NCI-H526 (cell line): ENCODE data around the gene LIG4.

ENCODE experiments used
- DNase-seq, 2 experiments: peaks; one replicate each; lab custom pipeline; 2025; lab: John Stamatoyannopoulos, UW

Gene LIG4

DNA sequence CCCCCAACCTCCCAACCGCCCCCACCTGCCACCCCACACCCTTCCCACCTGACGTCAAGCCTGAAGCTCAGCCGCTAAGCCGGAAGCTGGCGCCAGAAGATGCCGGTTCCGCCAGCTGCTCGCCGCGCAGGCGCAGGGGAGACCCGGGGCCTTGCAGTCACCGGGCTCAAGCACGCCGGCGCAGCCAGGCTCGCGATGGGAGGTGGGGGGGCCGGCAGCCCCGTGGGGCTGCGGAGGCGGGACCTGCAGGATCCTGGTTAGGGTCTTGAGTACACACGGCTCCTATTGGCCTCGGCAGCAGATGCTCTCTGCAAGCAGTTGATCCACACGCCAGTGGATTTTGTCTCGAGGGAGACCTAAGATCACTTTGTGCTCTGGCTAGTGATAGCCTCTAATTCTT is at the start of gene LIG4:
LIG4 (minus strand) TSS at position 101 of the 400 bp plus-strand sequence. CDS start 4,268 bp downstream, outside the sequence.
- DNase-seq, result peak; percentile 86 to 98

DNA sequence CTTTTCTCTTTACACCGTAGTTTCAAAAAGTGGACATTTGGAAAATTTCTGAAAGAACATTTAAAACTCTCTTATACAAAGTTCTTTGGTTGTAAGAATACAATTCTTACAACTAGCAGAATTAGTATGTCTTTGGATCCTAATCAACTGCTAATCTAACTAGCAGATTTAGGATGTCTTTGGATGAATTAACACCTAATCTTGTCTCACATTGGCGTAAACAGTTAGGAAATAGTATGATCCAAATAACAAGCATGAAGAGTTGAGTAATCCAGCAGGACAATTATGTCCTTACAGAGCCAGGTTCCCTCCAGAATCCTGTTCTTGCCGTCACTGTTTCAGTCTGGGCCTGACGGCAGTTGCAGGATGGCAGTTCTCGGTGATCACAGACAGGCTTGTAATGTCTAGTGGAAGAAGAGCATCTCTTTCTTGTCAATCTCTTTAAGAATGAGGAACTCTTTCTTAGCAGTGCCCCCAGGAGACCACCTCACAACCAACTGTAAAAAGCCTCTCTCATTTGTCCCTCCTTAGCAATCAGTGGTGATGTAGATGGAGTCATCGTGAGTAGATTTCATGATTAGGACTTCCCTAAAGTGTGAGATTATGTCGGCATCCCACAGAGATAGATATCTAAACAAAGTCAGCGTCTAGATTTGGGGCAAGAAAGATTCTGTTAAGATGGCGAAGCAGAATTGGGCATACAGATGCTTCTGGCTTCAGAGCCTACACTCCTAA is 48.5 kb upstream of the LIG4 start:
- no peak for DNase-seq

DNA sequence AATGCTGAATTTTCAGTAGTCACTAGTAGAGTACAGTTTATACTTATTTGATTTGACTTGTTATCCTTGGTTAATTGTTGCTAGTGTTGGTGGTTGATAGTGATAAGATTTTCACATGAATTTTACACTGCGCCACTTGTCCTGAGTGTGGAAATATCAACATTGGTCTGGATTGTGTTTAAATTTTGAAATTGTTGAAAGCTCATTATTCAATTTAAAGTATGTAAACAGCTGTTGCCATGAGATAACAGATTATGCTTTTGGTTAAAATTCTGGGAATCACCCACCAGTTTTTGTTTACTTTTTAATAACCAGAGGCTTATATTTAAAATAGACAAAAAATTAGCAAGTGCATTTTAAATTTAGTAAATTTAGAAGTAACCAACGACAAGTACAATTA is 41.9 kb upstream of the LIG4 start:
- no peak for DNase-seq

DNA sequence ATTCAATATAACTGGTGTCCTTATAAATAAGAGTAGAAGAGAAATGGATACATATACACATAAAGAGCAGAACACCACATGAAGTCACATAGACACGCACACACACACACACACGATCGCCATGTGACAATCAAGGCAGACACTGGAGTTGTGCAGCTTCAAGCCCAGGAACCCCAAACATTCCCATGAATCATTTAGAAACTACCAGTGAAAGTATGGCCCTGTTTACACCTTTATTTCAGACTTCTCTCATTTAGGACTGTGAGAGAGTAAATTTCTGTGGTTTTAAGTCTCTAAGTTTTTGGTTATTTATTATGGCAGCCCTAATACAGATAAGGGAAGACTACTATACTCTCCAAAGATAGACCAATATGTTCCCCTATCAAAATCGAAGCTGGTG is 33.8 kb upstream of the LIG4 start:
- DNase-seq, result no peak

DNA sequence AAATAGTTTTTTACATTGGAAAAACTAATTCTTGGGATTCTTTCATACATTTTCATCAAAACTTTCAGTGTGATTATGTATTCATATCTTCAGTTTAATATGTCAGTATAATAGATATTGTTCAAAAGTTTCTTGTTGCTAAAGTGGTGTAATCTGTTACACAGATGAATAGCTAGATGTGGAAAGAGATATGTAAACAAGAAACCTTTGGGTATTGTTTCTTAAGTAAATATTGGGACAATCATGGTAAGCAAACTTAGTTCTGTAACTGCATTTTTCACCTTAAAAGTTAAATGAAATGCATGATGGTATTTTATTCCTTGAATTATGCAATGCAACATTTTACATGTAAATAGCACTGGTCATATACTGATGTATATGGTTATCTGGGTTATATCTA is 15.0 kb upstream of the LIG4 start:
- no peak for DNase-seq

DNA sequence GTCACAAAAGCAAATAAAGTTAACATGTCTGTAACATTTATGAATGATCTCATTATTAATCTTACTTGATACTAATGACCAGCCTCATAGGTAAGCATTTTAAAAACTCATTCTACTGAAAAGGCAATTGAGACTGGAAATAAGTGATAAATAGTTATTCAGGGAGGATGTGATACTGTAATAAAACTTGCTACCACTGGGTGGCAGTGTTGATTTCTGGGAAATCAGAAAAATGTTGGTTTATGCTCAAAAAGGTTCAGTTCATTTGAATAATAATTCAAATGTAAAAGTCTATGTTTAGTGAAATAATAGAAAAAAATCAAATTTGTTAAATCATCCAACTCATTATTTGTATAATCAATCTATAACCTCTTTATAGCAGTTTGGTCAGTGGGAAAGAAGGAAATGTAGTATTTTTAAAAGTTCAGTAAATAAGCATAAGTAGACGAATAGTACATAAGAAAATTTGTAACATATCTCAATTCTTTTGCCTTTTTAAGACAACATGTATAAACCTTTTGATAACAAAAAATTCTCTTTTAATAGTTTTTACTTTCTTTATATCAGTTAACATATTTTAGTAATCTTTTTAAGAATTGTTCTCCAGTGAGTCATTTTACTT is 12.4 kb upstream of the LIG4 start:
- peak in 1 of 2 experiments; percentile 29 for DNase-seq

DNA sequence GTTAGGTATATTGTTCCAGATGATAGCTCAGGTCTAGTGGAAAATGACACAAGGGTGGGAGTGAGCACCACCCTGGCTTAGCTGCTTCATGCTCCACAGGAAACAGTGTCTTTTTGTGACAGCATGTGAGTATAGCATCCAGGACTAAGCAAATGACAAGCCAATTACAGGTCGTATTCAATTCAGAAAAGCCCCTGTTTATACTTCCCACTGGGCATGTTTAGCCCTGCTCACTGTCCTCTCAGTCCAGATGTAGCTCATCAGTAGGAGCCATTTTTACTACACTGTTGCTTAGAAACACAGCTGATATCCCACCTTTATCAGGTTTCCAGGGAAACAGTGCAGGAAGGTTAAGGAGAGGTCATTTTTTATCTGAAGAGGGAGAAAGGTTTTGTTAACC is 10.8 kb upstream of the LIG4 start:
- no peak for DNase-seq

DNA sequence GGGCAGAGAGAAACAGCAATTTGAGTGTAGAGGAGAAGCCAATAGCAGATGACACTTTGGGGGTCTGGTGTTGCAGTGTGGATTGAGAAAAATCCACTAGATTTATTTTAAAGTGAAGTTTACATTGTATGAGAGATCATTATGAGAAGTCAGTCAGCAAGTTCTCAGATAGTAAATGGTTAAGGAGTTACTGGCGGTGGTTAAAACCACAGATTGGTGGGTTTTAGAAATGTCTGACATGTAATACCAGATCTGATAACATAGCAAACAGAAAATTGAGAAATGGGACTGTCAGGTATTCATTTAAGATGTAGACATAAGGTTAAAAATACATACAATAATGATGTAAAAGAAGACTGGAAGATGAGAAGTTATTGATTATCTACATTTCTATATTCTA is 10.1 kb upstream of the LIG4 start:
- DNase-seq, result no peak

DNA sequence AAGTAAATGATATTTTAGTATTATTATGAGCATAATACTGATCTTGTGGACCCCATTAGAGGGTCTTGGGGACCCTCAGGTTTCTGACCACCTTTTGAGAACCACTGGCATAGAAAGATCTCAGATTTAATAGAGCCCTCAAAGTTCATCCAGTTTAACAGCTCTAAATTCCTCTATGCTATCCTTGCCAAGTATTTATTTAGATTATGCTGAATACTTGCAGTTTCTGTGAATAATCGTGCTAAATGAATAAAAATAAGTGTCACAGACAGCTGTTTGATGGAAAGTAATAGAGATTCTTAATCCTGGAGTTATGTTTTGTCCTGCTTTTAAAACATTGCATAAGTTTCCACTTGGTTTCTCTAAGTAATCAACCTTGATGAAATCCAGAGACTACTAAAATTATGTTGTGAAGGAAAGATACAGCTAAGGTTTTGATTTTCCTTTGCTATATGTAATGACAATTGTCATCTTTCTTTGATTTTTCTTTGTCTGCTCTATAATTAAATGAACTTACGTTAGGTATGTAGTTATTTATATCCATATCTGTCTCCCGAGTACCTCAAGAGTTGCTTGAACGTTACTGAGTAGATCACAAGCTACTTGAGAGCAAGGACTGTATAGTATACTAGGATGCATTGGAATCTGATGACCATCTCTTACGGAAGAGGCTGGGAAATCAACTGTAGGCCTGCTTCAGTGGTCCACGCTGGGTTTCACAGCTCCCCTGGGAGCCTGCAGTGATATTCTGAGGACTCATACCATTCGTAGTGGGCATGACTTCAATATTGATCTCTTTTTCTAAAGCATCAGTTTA is 8.6 kb upstream of the LIG4 start:
- no peak for DNase-seq

DNA sequence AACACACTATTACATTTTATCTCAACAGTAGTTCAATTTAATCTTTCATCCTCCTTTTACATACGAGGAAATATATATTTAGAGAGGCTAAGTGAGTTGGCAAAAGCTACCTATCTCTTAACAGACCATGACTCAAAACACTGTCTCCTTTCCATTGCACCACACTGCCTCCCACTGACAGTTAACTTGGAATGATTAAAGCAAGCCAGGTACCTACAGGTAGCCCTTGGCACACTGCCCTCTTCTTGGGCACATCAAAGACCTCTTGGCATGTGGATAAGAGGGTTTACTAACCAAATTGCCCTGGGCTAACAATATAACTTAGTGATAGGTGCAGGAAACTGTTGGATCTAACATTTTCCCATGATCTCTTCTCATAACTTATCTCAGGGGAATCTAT is 4.7 kb upstream of the LIG4 start:
- DNase-seq, result peak in 1 of 2 experiments; percentile 23

DNA sequence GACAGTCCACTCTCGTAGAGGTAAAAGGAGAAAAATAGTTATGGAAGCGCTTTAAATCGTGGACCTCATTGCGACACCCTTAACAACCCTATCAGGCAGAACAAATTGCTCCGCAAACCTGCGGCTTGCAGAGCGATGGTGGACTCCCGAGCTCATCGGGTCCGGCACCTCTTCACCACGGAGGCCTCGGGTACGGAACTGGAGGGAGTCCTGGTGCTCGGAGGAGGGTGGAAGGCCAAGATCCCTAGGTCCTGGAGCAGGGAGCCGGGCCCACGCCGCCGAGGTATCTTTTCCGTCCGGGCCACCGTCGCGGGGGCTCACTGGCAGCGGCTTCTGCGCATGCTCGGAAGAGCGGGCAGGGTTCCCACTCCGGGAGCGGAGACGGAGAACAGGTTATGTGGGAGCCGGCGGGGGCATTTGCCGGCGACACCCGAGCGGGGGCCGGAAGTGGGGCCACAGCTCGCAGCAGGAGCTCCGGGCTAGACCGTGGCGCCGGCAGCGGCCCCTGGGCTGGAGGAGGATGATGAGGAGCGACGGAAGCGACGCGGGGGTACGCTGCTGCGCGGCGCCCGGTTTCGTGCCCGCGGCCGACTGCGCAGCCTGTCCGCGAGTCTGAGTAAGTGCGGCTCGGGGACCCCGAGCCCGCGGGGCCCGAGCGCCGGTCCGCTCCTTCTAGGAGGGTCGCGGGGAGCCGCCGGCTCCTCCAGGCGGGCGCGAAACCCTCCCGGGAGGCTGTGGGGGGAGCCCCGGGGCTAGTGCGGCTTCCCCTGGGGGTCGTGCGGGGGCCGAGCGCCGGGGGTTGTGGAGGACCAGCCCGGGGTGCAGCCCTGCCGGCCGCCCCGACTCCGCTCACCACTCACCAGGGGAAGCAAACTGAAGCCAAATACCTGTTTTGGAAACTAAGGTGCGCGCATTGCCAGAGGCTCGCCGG is 3.0 kb upstream of the LIG4 start, which contains the start of gene ABHD13:
ABHD13 (plus strand) TSS at position 349 of the 931 bp plus-strand sequence. CDS start 10,827 bp downstream, outside the sequence.
- peak; percentile 89 to 98 for DNase-seq

DNA sequence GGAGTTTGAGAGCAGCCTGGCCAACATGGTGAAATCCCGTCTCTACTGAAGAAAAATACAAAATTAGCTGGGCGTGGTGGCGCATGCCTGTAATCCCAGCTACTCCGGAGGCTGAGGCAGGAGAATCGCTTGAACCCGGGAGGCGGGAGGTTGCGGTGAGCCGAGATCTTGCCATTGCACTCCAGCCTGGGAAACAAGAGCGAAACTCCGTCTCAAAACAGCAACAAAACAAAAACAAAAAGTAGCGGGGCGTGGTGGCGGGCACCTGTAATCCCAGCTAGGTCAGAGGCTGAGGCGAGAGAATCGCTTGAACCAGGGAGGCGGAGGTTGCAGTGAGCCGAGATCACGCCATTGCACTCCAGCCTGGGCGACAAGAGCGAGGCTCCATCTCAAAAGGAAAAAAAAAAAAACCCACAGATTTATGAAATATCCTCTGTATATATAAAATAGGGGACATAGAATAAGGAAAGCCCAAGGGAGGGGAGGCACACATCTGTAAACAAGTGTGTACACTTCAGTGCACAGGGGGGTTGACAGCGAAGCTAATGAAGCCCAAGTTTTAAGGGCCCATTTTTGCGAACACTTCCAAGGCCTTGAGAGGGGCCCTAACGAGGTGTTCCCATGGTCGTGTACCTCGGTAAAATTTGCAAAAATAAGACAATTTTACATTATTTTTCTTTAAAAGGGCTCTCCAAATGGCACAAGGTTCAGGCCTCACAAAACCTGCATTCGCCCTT is 2.1 kb upstream of the LIG4 start:
- peak in 1 of 2 experiments; percentile 51 for DNase-seq

DNA sequence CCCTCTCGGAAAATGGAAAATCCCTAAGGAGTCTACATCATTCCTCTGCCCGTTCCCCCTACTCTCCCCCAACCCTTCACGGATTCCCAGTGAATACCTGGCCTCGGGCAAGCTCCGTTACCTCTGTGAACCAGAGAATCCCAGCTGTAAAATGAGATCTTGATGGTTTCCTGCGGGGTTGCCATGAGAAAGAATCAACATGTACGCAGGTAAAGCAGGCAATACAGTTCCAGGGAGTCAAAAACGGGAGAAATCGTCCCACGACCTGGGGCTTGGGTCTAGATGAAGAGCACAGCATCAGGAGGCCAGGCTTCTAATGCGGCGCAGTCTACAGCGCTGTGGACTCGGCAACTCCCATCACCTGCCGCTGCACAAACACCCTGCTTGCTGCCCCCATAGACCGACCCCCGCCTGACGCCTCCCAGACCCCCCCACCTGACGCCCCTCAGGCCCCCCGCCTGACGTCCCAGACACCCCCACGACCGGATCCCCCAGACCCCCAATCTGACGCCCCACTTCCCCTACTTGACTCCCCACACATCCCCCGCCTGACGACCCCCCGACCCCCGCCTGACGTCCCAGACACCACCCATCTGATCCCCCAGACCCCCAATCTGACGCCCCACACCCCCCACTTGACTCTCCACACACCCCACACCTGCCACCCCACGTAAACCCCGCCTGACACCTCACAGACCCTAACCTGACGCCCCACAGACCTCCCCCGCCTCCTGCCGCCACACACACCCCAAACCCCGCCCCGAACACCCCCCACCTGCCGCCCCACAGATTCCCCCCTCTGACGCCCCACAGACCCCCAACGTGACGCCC is 680 bp downstream of the LIG4 start:
- DNase-seq, result peak; percentile 24 to 62

DNA sequence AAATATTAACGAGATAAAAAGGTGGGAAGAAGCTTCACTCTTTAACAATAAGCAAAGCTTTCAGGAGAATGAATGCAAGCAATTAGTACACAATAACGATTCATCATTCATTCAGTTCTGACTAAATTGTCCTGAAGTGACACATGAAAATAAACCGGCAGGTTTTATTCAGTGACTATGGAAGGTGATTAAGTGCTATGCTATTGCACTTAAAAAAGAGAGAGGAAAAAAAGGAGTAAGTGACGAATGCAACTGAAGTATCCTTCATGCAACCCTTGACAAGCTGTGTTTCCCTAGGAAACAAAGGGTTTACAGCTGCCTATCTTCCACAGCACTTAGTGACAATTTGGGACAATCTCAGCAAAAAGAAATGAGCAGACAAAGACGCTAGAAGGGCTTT is 1.4 kb downstream of the LIG4 start:
- DNase-seq, result no peak

DNA sequence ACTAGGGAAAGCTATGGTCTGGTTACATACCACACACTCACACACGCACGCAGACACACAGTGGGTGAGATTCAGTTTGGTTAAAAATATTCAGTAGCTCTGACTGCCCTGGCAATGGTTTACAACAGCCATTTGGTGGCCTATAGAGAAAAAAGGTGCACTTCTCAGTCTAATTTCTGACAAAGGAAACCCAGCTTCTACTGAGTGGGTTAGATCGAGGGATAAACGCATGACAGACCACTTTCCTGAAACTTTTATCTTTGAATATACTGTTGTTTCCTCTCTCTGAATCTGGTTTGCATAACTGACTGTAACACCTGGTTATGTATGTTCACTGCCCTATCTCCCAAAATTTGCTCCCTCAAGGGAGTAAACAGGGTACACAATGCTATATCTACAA is 2.5 kb downstream of the LIG4 start:
- DNase-seq, result peak; percentile 66 to 79

DNA sequence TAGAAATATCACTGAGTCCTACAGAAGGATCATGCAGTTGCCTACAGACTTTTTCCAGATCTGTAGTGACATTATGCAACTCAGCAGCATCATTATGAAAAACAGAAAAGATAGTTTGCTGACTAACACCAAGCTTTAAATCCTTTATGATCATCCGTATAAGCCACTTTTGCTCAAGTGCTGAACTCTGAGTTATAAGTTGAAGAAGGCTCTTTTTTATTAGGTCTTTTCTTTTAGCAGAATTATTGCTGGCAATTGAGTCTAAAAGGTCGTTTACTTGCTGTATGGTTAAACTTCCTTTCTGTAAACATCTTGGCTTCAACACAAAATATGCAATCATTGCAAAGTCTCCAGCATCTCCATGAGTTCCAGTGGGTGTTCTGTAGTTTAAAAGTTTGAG is 4.8 kb downstream of the LIG4 start:
- no peak for DNase-seq

DNA sequence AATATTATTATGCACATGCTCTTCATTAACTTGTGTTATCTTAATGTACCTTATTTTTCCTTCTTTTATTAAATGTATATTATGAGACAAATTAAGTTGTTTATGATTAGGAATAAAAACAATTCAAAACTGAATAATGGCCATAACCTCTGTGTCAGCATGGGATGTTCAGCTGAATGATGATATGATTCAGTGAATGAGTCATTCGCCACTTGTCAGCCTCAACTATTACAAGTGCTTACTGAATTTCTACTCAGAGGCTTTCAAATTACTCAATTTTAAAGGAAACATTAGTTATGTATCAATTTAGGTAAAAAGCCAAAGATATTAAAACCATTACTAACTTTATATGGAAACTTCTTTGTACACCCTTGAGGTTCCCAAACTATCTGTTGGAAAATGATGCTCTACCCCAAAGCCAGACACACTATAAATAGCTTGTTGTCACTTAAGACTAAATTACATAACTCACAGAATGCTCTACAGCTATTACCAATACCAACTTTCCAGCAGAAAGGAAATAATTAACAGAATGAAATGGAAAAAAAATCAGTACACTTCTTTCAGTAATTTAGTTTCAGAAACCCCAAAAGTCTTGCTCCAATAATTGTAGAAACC is 14.4 kb downstream of the LIG4 start:
- no peak for DNase-seq

DNA sequence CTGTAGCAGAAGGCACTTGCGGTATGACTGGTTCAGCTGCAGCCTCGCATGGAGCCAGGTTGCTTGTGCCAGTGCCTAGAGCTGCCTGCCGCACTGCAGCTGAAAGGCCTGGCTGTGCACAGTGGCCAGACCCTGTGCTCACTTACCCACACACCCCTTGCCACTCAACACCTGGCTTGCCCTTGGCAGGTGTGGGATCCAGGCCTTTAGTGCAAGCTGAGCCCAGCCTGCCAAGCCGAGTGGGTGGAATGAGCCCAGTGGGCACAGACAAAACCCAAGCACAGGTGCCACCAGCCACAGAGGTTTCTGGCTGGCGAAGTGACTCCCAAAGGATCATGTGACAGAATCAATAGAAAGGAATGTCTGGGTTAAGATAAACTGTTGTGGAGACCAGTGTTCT is 19.5 kb downstream of the LIG4 start:
- no peak for DNase-seq

DNA sequence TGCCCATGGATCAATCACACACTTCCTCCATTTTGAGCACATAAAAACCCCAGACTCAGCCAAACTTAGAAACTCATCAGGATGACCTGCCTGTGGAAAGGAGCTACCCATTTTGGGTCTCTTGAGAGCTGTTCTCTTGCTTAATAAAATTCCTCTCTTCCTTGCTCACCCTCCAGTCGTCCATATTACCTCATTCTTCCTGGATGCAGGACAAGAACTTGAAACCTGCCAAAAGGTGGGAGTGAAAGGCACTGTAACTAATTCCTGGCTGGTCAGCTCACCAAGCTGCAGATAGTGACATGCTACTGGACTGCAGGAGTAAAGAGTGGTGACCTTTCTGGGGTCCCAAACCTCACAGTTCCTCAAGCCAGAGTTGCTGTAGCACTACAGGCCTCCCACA is 20.2 kb downstream of the LIG4 start:
- no peak for DNase-seq
